ENCODE results near the gene KAT7.

KAT7 gene

GRCh38 chr17:49851387-49852291 is 63.2 kb downstream of the KAT7 start:
- H3K27ac ChIP-seq (ENCODE audit: low read depth, low read length) = no peak overlapping the region
- H4K20me1 ChIP-seq (ENCODE audit: low read depth, low read length) = no peaks in the 10 kb centered on the region
- no peaks in the 10 kb centered on the region for H3K9me3 ChIP-seq (ENCODE audit: insufficient read depth, low read length)
- no peak overlapping the region for H2AFZ ChIP-seq (ENCODE audit: low read depth, low read length, severe bottlenecking)
- H3F3A ChIP-seq (ENCODE audit: insufficient read depth) = no peaks in the 10 kb centered on the region
- TF ChIP-seq CTCF (IDR thresholded peaks at IDR 0.05; ENCODE audit: insufficient read depth, low read length, poor library complexity, severe bottlenecking) (peak; percentile 36), EZH2phosphoT487 (conservative IDR thresholded peaks at IDR 0.05; ENCODE audit: low read length) (no peak)
- H3K36me3 ChIP-seq (ENCODE audit: low read length) = no peaks in the 10 kb centered on the region
- H3K4me3 ChIP-seq (ENCODE audit: insufficient read depth, low read length, poor library complexity, severe bottlenecking) = no peak overlapping the region
- H3K9ac ChIP-seq (ENCODE audit: low read length) = no peak overlapping the region
- no peaks in the 10 kb centered on the region for H3K27me3 ChIP-seq (ENCODE audit: low read length)
- H3K9me2 ChIP-seq (replicated peaks; ENCODE audit: insufficient read depth, low read length) = no peaks in the 10 kb centered on the region
- H3K79me2 ChIP-seq (ENCODE audit: insufficient read depth, low read length) = no peaks in the 10 kb centered on the region
- H3K4me2 ChIP-seq (ENCODE audit: low read depth, low read length, poor library complexity, severe bottlenecking) = peak overlapping the region; percentile 46

GRCh38 chr17:49853470-49854015 is 65.1 kb downstream of the KAT7 start:
- Histone ChIP-seq H4K20me1 (ENCODE audit: low read depth, low read length) (no peaks in the 10 kb centered on the region), H3K4me2 (ENCODE audit: low read depth, low read length, poor library complexity, severe bottlenecking) (no peak overlapping the region), H3K4me3 (ENCODE audit: insufficient read depth, low read length, poor library complexity, severe bottlenecking) (no peak overlapping the region), H3K9me3 (ENCODE audit: insufficient read depth, low read length) (no peaks in the 10 kb centered on the region), H3K9ac (ENCODE audit: low read length) (no peak overlapping the region), H3F3A (ENCODE audit: insufficient read depth) (no peaks in the 10 kb centered on the region), H3K27me3 (ENCODE audit: low read length) (no peaks in the 10 kb centered on the region), H2AFZ (ENCODE audit: low read depth, low read length, severe bottlenecking) (no peak overlapping the region), H3K79me2 (ENCODE audit: insufficient read depth, low read length) (no peaks in the 10 kb centered on the region), H3K36me3 (ENCODE audit: low read length) (no peaks in the 10 kb centered on the region), H3K9me2 (replicated peaks; ENCODE audit: insufficient read depth, low read length) (no peaks in the 10 kb centered on the region), H3K27ac (ENCODE audit: low read depth, low read length) (no peak overlapping the region)
- TF ChIP-seq EZH2phosphoT487 (conservative IDR thresholded peaks at IDR 0.05; ENCODE audit: low read length) (no peak), CTCF (IDR thresholded peaks at IDR 0.05; ENCODE audit: insufficient read depth, low read length, poor library complexity, severe bottlenecking) (no peak)

GRCh38 chr17:49854126-49854525 is 65.6 kb downstream of the KAT7 start:
- H4K20me1 ChIP-seq (ENCODE audit: low read depth, low read length) = no peaks in the 10 kb centered on the region
- no peak overlapping the region for H3K9ac ChIP-seq (ENCODE audit: low read length)
- H3F3A ChIP-seq (ENCODE audit: insufficient read depth) = no peaks in the 10 kb centered on the region
- H3K27ac ChIP-seq (ENCODE audit: low read depth, low read length) = no peak overlapping the region
- no peaks in the 10 kb centered on the region for H3K9me3 ChIP-seq (ENCODE audit: insufficient read depth, low read length)
- H3K4me3 ChIP-seq (ENCODE audit: insufficient read depth, low read length, poor library complexity, severe bottlenecking) = no peak overlapping the region
- H3K4me2 ChIP-seq (ENCODE audit: low read depth, low read length, poor library complexity, severe bottlenecking) = no peak overlapping the region
- H3K36me3 ChIP-seq (ENCODE audit: low read length) = no peaks in the 10 kb centered on the region
- no peaks in the 10 kb centered on the region for H3K79me2 ChIP-seq (ENCODE audit: insufficient read depth, low read length)
- TF ChIP-seq EZH2phosphoT487 (conservative IDR thresholded peaks at IDR 0.05; ENCODE audit: low read length) (no peak), CTCF (IDR thresholded peaks at IDR 0.05; ENCODE audit: insufficient read depth, low read length, poor library complexity, severe bottlenecking) (no peak)
- H2AFZ ChIP-seq (ENCODE audit: low read depth, low read length, severe bottlenecking) = no peak overlapping the region
- no peaks in the 10 kb centered on the region for H3K27me3 ChIP-seq (ENCODE audit: low read length)
- no peaks in the 10 kb centered on the region for H3K9me2 ChIP-seq (replicated peaks; ENCODE audit: insufficient read depth, low read length)
